Stimulated activated CD8-positive, alpha-beta memory T cell treated with anti-CD3 and anti-CD28 coated beads, Interleukin-4, amount 100 ng/mL, for 4 hours (primary cell): ENCODE data around the gene C16orf87.
A peak's percentile ranks its signal among the peaks of the same experiment; 100 is the strongest.

Source experiments
- DNase-seq, 2 donors: peaks; one replicate each; pipeline ENCODE4 v3.0.0-alpha.2; 2020; ENCODE audit warnings: low read depth in 2 of 2, low spot score in 1 of 2

Gene C16orf87

GRCh38 chr16:46843898-46844642, 13.1 kb upstream of the C16orf87 start:
- no peak for DNase-seq

DNA sequence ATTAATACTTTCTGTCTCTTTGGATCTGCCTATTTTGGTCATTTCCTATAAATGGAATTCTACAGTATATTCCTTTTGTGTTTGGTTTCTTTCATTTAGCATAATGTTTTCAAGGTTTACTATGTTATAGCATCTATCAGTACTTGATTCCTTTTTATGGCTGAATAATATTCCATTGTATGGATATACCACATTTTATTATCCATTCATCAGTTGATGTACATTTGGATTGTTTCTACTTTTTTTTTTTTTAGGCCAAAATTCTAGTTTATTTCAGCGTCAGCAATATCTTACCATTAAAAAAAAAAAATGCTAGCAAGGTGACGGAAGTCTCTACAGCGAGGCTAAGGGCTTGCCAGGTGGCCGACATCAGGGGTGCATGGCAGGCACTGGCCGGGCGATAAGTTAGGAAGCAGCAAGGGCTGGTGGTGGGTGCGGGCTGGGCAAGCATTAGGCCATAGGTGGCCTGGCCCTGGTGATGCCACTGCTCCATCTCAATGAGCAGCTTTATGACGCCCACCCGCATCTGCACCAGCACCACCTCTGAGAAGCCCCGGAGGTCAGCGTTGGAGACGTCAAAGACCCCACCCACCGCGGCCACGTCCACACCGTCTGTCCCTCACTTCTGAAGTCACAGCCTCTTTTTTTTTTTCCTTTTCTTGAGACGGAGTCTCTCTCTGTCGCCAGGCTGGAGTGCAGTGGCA, 11.4 kb upstream of the C16orf87 start:
- no peak for DNase-seq

GRCh38 chr16:46839986-46840443, 9.0 kb upstream of the C16orf87 start:
- no peak for DNase-seq

DNA sequence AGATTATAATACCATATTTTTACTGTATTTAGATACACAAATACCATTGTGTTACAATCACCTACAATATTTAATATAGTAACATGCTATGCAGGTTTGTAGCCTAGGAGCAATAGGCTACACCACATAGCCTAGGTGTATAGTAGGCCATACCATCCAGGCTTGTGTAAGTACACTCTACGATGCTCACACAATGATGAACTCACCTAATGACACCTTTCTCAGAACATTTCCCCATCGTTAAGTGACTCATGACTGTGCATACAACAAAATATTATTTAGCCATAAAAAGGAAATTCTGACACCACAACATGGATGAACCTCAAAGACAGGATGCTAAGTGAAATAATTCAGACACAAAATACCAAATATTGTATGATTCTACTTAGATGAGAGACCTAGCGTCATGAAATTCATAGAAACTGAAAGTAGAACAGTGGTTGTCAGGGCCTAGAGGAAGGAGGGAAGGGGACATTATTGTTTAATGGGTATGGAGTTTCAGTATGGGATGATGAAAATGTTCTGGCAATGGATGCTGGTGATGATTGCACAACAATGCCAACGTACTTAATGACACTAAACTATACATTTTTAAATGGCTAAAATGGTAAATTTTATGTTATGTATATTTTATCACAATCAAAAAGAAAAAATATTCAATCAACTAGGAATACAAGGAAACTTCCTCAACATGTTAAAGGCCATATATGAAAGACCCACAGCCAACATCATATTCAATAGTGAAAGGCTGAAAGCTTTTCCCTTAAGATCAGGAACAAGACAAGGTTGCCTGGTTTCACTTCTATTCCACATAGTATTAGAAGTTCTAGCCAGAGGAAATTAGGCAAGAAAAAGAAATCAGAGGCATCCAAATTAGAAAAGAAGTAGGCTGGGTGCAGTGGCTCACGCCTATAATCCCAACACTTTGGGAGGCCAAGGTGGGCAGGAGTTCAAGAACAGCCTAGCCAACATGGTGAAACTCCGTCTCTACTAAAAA, 5.9 kb upstream of the C16orf87 start:
- DNase-seq, result no peak

DNA sequence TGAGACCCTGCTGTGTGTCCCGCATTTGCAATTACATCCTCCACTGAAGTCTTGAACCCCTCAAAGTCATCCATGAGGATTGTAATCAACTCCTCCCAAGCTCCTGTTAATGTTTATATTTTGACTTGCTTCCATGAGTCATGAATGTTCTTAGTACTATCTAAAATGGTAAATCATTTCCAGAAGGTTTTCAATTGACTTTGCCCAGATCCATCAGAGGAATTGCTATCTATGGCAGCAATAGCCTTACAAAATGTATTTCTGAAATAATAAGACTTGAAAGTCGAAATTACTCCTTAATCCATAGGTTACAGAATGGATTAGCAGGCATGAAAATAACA, 2.5 kb upstream of the C16orf87 start:
- no peak for DNase-seq

- DNase-seq, result no peak
These were observed 1.9 kb upstream of the C16orf87 start for GRCh38 chr16:46832757-46833459.

DNA sequence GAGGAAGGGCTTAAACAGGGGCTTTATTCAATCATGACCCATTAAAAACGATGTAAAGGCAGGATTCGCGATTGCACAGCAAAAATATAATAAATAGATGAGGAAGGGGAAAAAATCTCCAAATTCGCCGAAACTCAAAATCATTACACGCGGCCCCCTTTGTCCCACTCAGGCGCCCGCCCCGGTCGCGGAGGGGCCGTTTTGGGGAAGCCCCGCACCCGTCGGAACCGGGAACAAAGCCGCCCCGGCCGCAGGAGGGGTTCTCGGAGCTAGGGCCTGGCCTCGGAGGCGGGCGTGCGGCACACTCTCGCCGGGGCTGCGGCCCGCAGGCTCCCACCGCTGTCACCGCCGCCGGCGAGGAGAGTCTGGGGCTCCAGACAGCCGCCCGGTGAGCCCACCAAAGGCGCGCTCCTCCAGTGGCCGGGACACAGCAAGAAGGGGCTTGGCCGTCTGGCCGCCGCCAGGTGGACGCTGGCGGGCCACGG, 521 bp downstream of the C16orf87 start:
- DNase-seq, result peak; percentile 1 to 3

- no peak for DNase-seq
These were observed 2.0 kb downstream of the C16orf87 start for GRCh38 chr16:46828943-46829342.

DNA sequence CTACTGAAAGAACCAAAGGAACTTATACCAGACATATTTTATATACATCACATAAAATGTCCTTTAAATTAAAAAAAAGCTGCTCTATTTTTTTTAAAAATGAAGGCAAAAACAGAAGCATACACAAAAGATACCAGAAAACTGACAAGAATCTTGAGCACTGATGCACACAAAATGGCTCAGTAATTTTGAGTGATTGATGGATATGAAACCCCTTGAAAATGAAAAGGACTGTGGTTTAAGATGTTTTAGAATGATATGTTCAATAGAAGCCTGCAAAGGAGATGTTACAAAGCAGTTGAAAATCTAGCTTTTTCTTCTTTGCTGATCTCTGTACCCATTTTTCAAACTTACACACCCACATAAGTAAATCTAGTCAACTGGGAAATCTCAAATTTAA, 2.7 kb downstream of the C16orf87 start:
- DNase-seq, result no peak

DNA sequence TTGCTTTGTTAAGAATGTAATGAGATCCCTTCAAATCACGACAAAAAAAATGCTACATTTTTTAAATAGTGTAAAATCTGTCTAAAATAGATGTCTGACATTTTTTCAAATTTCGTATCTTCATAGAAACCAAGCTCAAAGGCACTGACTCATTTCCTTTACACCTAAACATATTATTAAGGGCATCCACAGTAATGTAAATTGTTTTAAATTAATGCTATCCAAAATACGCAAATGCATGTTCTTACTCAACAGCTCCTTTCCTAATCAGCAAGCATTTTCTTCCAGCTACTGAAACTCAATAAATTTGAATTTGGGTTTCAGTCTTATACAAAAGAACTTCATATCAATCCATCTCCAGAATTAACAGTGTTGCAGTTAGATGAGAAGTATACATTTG, 4.3 kb downstream of the C16orf87 start:
- no peak for DNase-seq

GRCh38 chr16:46822270-46822669, 8.7 kb downstream of the C16orf87 start:
- DNase-seq, result no peak

DNA sequence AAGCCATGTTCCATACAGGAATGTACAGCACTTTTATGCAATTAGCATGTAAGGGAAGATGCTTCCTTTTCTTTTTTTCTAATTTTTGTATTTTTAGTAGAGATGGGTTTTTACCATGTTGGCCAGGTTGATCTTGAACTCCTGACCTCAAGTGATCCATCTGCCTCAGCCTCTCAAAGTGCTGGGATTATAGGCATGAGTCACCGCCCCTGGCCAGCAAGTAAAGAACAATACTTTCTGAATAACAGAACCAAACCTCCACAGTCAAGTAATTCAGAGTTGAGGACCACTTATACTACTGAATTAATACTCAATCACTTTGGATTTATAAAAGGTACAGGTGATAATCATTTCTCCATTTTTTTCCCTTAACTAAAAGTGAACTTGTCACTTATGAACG, 13.0 kb downstream of the C16orf87 start:
- no peak for DNase-seq

DNA sequence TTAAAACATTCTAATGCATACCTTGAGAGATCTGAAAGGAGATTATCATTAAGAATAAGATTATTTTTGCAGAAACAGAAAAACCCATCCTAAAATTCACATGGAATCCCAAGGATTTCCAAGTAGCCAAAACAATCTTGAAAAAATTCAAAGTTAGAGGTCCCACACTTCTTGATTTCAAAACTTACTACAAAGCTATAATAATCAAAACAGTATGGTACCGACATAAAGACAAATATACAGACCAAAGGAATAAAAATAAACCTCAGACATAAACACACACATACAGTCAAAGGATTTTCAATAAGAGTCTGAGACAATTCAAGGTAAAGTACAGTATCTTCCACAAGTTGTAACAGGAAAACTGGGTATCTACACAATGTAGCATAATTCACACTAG, 16.2 kb downstream of the C16orf87 start:
- DNase-seq, result no peak

GRCh38 chr16:46813611-46814010, 17.4 kb downstream of the C16orf87 start:
- DNase-seq, result no peak

DNA sequence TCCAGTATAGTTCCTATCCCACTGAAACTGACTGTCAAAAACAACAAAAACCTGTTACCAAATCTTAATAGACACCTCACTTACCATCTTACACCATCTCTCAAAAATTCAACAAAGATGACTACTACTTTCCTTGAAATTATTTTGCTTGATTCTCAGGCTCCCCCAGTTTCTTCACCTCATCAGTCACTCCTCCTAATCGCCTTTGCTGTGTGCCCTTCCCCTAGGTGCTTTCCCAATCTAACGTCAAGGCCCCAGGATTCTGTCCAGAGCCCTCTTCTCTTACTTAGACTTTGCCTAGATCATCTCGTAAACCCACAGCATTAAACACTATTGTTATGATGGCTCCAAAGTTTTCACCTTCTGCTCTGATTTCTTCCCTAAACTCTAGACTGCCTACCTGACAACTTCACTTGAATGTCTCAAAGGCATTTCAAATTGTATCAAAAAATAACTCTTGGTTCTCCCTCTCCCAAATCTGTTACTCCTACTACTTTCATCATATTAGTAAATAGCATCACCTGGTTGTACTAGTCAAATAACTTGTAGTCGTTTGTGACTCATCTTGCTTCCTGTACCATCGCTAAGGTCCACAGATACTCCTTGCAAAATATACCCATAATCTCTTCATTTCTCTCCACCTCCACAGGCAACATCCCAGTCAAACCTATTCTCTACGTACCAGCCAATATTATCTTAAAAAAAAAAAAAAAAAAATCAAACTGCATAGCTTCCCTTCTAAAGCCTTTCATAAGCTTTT, 18.0 kb downstream of the C16orf87 start:
- no peak for DNase-seq

- no peak for DNase-seq
These were observed 19.3 kb downstream of the C16orf87 start for GRCh38 chr16:46811682-46812081.

DNA sequence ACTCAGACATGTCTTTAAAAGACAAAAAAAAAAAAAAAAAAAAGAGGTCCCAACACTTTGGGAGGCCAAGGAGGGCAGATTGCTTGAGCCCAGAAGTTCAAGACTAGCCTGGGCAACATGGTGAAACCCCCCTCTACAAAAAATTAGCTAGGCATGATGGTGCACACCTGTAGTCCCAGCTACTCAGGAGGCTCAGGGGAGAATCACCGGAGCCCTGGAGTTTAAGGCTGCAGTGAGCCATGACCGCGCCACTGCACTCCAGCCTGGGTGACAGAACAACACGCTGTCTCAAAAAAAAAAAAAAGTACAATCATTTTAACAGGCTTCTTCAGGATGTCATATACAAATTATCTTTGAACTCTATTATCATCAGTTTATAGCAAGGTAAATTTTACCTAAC, 22.0 kb downstream of the C16orf87 start:
- DNase-seq, result no peak

DNA sequence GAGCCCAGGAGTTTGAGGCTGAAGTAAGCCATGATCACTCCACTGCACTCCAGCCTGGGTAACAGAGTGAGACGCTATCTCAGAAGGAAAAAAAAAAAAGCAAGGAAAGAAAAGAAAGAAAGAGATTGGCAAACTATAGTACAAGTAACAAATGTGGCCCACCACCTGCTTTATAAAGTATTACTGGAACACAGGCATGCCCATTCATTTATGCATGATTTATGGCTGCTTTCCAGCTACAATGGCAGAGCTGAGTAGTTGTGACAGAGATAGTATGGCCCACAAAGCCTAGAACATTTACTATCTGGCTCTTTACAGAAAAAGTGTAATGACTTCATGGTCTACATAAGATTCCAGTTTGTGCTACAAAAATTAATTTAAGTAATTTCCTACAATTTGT, 23.6 kb downstream of the C16orf87 start:
- DNase-seq, result no peak

DNA sequence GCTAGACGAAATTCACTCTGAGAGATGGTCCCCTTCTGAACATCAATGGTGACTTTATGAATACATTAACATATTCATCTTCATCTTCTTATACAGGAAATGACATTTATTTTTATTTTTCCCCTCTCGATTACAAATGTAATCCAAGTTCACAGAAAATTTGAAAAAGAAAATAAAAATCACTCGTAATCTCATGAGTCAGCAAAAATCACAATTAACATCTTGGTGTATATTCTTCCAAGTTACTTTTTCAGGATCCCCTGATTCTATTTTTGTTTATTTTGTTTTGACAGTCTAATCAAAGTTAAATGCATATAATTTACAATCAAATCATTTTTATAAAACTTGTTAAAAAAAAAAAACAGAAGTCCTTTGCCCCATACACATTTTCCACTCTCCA, 27.6 kb downstream of the C16orf87 start:
- no peak for DNase-seq

DNA sequence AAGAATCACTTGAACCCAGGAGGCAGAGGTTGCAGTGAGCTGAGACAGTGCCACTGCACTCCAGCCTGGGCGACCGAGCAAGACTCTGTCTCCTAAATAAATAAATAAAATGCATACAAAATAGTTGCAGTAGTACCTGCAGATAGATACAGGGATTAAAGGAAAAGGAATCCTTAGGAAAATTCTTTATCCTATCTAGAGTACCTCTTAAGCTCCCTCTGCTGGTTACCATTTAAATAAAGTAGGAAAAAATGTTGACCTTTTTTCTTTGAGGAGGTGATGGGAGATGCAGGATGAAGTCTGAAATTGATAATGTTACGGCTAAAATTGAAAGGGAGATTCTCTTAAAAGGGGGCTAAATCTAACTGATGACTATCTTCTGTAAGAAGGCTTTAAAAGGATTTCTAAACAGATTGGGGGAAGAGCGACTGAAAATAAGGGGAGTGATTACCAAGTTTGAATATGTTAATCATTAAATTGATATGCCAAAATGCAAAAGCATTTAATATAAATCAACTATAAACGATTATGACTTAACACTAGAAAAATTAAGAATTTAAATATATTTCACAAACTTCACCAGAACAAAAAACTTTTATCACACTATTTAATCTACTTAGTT, 29.4 kb downstream of the C16orf87 start:
- DNase-seq, result no peak
